ENCODE data around the gene MMP8.
"Not testable (repeated sequence)": the region's sequence is repeated elsewhere in the genome, so short reads cannot be mapped to it uniquely, and the experiment has no call there.

The MMP8 gene, protein sequence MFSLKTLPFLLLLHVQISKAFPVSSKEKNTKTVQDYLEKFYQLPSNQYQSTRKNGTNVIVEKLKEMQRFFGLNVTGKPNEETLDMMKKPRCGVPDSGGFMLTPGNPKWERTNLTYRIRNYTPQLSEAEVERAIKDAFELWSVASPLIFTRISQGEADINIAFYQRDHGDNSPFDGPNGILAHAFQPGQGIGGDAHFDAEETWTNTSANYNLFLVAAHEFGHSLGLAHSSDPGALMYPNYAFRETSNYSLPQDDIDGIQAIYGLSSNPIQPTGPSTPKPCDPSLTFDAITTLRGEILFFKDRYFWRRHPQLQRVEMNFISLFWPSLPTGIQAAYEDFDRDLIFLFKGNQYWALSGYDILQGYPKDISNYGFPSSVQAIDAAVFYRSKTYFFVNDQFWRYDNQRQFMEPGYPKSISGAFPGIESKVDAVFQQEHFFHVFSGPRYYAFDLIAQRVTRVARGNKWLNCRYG

DNA sequence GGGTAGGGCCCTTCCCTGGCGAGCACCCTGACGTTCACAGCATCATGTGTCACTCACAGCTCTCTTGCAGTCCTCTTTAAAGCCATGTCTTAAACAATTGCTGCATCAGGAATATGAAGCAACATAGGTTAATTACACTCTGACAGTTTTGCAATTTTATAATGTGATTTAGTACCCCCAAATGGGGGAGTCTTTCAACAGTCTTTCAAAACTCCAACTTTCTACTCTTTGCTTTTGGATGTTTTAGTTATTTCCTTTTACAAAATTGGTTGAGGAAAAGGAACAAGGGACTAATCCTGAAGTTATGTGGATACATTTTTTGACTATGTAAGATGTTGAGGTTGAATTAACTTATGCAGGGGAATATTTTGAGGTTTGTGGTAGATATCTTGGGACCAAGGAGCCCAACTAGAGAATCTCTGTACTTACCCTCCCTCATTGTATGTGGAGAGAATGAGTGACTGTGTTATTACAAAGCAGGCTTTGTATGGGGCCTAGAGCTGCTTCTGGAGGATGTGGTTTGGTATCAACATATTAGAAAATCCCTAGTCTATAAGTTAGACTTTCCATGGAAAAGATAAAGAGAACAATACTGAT, at the start of gene MMP8:
MMP8 (minus strand) TSS at position 51 of the 597 bp plus-strand sequence. CDS start 99 bp downstream, outside the sequence.
- in situ Hi-C loops (cut with MboI; ENCODE audit: low pct_unique_long_range_greater_than_20kb, low sequenced_read_pairs) = no loop called here
- DNase-seq = no peak

DNA sequence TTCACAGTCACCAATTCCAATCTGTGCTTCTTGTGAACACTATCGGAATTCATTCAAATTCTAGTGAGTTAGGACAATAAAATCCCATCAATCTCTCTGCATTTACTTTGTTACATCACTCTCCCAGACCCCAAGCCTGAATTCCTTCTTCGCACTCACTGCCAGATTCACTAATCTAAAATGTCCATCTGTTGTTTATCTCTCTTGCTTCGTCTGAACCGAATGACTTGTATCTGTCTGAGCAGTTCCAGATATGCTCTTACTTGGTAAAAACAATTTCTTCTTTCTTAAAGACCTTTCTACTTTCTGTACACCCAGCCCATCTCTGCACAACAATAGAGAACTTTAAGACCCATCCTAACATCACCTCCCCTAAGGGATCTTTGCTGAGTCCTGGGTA, 48.6 kb upstream of the MMP8 start:
- in situ Hi-C loops (cut with MboI; ENCODE audit: low pct_unique_long_range_greater_than_20kb, low sequenced_read_pairs) = no loop called here
- no peak for DNase-seq

DNA sequence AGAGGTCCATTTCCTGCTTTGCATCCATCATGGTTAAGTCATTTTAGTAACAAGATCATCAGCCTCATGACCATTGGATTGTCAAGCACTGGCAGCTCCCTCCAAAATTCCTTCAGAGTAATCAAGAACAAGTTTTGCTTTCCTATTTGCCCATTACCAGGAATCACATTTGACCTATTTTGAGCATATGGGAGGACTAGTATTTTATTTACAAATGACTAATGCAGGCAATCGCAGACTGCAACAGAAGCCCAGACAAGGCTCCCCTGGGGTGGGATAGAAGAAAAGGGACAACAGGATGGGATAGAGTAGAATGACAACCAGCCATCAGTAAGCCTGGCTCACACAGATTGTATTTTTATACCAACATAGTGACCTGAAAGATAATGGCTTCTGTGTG, 46.6 kb upstream of the MMP8 start:
- no peak for DNase-seq
- in situ Hi-C loops (cut with MboI; ENCODE audit: low pct_unique_long_range_greater_than_20kb, low sequenced_read_pairs) = no loop called here

DNA sequence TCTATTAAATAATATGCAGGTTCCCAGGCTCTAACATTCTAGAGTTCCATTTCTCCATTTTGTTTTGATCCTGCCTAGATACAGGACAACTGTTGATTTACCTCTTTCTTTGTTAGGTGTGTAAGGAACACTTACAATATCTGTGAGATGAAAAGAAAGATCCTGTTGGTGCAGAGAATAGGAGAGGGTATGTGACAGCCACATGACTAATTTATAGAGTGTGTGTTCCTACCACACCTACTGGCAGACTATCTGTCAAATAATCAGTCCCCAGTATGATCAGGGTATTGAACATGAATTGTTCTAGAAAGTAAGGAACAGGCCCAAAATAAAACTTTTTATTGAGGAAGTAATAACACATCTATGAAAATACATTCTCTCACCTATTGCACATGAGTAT, 45.4 kb upstream of the MMP8 start:
- DNase-seq = no peak
- in situ Hi-C loops (cut with MboI; ENCODE audit: low pct_unique_long_range_greater_than_20kb, low sequenced_read_pairs) = no loop called here

DNA sequence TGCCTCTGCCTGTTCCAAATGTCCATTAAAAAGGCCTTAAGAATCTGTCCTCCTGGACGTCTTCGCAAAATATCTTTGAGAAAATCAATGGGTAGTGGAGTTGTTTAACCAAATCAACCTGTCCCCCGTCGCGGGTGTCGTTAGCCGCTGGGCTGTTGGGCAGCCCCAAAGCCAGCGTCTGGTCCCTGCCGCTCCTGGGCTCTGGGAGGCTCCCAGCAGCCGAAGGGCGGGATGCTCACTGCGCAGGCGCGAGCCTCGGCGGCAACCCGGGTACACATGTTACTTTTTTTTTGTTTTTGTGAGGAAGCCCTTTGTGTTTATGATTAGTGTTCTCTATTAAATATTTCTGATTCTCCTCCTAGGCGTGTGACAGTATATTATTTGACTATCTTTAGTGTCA, 43.0 kb upstream of the MMP8 start:
- DNase-seq = no peak
- in situ Hi-C loops (cut with MboI; ENCODE audit: low pct_unique_long_range_greater_than_20kb, low sequenced_read_pairs) = no loop called here

DNA sequence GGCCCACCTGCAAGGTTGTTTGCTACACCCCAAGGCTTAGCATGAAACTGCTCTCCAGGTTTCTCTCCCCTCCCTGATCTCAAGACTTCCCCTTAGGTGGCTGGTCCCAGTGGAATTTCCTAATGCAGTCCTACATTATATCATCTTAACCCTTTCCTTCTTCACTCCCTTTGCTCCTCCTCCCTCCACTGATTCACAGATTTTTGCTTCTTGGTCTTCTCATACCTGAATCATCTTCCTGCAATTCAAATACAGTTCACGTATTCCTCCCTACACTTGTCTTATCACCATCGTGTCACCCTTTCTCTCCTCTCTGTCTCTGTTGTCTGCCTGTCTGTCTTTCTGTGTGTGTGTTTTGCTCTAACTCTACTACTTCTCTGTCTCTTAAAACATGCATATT, 38.7 kb upstream of the MMP8 start:
- DNase-seq = no peak
- in situ Hi-C loops (cut with MboI; ENCODE audit: low pct_unique_long_range_greater_than_20kb, low sequenced_read_pairs) = no loop called here

DNA sequence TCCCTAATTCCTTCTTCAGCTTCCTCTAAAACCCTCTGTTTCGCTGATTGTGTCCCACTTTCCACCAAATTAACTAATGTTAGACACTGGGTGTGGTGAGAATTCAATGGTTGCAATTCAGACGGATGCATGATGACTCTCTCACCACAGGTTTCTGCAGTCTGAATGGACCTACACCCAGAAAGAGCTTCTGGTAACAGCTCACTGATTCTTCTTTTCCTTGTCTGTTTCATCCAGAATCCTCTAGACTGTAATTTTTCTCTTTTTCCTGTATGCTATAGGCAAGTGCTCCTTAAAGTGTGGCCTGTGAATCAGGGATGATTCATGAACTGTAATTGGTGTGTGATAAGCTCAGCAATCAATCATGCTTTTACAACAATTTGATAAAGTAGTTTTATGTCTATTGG, 37.6 kb upstream of the MMP8 start:
- no peak for DNase-seq
- in situ Hi-C loops (cut with MboI; ENCODE audit: low pct_unique_long_range_greater_than_20kb, low sequenced_read_pairs) = no loop called here

DNA sequence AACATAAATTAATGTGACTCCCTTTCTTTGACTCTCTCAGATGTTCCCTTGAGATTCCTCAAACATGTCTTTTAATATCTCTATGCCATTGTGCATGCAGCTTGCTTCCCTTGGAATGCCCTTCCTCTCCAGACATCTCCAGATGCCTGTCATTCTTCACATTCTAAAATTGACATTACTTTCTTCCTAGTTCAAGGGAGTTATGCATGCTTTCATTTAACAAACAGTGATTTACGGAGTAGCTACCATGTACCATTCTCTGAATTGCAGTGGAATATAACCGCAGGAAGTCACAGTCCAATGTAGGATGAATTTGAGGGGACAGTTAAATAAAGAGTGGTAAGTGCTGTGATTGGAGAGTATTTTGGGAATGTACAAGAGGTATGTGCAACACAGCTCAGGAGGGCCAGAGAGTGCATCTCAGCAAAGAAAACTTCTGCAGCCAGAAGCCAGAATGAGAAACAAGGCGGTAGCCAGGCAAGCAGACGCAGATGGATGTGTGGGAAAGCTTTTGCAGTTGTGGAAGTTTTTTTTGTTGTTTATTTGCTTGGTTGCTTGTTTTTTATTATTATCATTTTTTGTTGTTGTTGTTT, 37.0 kb upstream of the MMP8 start:
- DNase-seq = no peak
- in situ Hi-C loops (cut with MboI; ENCODE audit: low pct_unique_long_range_greater_than_20kb, low sequenced_read_pairs) = no loop called here

DNA sequence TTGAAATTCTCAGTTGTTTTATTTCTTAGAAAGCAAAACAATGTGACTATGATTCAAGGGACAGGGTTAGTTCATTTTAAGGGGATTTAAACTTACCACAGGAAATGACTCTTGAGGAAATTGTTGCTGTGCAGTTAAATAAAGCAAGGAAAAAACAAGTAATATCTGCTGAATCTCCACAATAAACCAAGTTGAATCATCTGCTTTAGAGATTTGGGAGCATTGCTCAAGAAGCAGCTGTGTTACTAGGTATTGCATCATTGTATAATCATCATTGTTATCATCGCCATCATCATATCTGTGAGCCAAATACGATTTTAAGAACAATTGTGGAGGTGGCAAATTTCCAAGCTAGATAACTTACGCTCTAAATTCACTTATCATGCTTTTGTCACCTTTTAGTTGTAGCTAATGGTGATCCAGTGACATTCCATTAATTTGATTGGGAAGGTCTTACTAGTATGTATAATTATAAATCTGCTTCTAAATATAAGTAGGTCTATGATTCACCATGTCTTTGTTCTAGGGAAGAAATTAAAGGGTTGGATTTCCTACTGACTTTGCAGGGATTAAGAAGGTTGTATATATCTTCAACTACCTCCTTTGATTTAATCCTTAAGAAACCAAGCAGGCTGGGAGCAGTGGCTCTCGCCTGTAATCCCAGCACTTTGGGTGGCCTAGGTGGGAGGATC, 35.7 kb upstream of the MMP8 start:
- in situ Hi-C loops (cut with MboI; ENCODE audit: low pct_unique_long_range_greater_than_20kb, low sequenced_read_pairs) = no loop called here
- peak; percentile 9 for DNase-seq

DNA sequence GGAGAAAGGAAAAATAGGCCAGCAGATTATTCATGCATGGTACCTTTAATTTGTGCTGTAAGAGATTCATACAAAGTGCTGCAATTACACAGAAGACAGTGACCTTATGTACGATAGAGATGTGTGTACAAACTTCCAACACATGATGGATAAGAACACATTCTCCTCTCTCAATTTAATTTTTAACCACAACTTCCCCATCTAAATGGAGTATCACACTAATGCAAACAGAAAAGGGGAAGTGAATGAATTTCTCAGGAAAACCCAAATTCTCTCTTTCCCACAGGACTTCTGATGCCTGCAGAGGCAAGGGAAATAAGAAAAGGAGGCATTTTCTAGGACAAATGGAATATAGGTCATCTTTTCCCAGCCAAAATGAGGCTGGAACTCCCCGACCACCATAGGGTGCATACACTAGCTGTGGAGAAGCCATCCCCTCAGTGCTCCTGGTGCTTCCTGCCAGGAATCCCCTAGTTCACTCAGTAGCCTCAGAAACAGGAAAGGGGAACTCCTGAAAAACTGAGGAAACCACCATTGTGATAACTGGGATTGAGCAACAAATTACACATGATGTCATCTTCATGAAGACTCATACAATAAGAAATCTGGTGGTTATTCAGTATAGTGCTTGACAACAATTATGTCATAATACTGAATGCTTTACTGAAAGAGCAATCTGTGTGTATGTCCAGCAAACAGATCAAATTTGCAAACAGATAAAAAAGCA, 33.2 kb upstream of the MMP8 start:
- in situ Hi-C loops (cut with MboI; ENCODE audit: low pct_unique_long_range_greater_than_20kb, low sequenced_read_pairs) = no loop called here
- DNase-seq = peak; percentile 57

DNA sequence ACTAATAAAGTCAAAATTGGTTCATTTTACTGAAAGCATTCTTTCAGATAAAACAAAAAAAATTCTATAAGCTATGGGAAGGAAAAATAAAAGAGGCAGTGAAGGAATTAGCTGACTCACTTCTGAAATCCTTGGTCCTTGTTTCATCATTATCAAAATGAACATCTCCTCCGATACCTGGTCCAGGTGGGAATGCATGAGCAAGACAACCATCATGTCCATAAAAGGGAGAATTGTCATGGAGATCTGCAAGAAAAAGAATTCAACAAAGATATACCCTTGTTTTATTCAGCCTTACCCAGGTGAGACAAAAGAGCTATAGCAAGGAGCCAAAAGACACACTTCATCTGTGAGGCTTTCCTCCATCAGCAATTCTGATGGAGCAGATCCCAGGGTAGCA, 28.5 kb upstream of the MMP8 start:
- in situ Hi-C loops (cut with MboI; ENCODE audit: low pct_unique_long_range_greater_than_20kb, low sequenced_read_pairs) = no loop called here
- DNase-seq = no peak

DNA sequence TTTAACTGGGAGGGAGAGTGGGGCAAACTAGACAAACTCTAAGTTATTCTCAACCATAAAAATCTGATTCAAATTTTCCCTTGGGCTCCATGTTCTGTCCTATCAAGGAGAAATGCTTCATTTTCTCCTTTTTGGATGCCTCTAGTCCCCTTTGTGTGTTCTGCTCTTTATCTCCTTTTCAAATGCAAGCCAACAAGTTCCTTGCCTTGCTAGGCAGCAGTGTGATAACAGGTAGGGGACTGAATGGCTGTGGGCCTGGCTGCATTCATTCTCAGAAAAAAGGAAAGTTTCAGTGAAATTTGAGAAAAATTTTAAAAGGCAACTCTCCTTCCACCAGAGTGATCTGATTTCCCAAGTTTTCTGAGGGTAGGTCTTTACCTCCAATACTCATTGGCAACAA, 26.9 kb upstream of the MMP8 start:
- in situ Hi-C loops (cut with MboI; ENCODE audit: low pct_unique_long_range_greater_than_20kb, low sequenced_read_pairs) = no loop called here
- no peak for DNase-seq

DNA sequence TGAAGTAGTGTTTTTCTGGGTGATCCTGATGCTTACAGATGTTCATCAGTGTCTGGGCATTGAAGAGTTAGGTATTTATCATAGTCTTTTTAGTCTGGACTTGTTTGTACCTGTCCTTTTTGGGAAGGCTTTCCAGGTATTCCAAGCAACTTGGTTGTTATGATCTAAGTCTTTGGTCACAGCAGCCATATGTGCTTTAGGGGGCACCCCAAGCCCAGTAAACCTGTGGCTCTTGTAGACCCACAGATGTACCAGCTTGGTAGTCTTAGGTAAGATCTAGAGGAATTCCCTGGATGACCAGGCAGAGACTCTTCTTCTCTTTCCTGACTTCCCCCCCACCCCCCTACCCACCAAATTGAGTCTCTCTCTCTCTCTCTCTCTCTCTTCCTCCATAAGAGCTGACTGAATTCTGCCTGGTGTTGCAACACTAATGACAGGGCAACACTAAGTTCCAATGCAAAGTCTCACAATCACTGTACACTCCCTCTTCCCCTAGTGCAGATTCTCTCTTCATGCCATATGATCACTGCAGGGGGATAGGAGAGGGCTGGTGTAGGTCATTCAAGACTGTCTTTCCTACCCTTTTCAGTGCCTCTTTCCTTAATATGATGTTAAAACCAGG, 24.5 kb upstream of the MMP8 start:
- in situ Hi-C loops (cut with MboI; ENCODE audit: low pct_unique_long_range_greater_than_20kb, low sequenced_read_pairs) = no loop called here
- no peak for DNase-seq

DNA sequence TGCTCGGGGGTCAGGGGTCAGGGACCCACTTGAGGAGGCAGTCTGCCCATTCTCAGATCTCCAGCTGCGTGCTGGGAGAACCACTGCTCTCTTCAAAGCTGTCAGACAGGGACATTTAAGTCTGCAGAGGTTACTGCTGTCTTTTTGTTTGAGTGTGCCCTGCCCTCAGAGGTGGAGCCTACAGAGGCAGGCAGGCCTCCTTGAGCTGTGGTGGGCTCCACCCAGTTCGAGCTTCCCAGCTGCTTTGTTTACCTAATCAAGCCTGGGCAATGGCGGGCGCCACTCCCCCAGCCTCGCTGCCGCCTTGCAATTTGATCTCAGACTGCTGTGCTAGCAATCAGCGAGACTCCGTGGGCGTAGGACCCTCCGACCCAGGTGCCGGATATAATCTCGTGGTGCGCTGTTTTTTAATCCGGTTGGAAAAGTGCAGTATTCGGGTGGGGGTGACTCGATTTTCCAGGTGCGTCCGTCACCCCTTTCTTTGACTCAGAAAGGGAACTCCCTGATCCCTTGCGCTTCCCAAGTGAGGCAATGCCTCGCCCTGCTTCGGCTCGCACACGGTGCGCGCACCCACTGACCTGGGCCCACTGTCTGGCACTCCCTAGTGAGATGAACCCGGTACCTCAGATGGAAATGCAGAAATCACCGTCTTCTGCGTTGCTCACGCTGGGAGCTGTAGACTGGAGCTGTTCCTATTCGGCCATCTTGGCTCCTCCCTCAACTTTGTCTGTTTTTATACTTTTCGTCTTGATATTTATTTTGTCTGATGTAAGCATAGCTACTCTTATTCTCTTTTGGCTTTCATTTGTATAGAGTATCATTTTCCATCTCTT, 22.2 kb upstream of the MMP8 start:
- DNase-seq; in situ Hi-C loops (cut with MboI; ENCODE audit: low pct_unique_long_range_greater_than_20kb, low sequenced_read_pairs): not testable (repeated sequence)

DNA sequence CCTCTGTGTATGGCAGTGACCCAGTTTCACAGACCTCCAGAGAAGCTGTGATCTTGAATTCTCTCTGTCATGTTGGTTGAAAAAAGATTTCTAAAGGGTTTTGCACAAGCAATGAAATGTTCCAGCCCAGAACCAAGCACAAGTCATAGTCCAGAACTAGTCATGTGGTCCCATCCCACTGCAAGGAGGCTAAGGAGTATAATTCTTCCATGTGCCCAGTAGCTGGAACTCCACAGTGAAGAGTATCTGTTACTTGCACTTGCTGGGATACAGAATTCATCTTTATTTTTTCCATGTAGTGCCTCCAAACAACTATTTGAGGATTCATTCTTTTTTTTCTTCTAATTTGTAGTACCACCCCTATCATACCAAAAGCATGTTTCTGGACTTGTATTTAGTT, 9.9 kb upstream of the MMP8 start:
- in situ Hi-C loops (cut with MboI; ENCODE audit: low pct_unique_long_range_greater_than_20kb, low sequenced_read_pairs) = no loop called here
- no peak for DNase-seq

DNA sequence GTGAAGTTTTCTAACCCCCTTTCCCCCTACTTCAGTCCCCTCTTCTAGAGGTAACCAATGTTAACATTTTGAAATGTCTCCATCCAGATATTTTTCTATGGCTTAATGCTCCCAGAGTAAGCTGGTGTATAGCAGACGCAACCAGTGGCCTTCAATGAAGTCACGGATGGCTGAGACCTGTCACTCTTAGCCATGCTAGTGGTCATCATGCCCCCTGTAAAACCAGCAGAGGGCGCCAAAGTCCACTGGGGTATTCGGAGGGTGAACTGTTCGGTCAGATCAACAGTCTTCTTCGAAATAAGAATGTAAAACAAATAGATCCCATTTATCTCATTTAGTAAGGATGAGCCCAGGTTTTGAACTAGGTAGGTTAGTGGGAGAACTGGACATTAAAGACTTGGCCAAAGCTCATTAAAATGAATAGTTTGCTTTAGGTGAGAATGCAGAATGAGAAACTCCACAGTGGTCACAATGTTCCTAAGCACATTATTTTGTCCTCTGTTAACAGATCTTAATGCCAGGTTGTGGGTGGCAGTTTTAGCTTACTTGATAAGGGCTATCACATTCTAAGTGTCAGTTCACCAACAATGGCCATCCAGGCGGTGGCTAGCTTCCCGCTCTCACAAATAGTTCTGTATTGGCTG, 8.6 kb upstream of the MMP8 start:
- DNase-seq = peak; percentile 62
- in situ Hi-C loops (cut with MboI; ENCODE audit: low pct_unique_long_range_greater_than_20kb, low sequenced_read_pairs) = no loop called here

DNA sequence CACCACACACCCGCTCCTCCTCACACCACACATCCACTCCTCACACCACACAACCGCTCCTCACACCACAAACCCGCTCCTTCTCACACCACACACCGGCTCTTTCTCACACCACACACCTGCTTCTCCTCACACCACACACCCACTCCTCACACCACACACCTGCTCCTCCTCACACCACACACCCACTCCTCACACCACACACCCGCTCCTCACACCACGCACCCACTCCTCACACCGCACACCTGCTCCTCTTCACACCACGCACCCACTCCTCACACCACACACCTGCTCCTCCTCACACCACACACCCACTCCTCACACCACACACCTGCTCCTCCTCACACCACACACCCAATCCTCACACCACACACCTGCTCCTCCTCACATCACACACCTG, 6.2 kb upstream of the MMP8 start:
- DNase-seq; in situ Hi-C loops (cut with MboI; ENCODE audit: low pct_unique_long_range_greater_than_20kb, low sequenced_read_pairs): not testable (repeated sequence)

All from KBM-7 (cell line).